Endothelial cell of umbilical vein (primary cell): ENCODE data around the gene SEC22B. TPM values are rescaled to one million over a fixed set of nuclear protein-coding genes. Genes with fewer than 3 reads are reported as not detected.
"Not testable (repeated sequence)": the region's sequence is repeated elsewhere in the genome, so short reads cannot be mapped to it uniquely, and the experiment has no call there.

Experiments
- BruUV-seq: library from RNA; stranded (reverse); fragments of 400-500 nt; replicated peaks from 2 replicates; lab custom pipeline; 2021; lab: Mats Ljungman, UMichigan
- CTCF ChIA-PET: fragments of 300-600, 350-600 bp; sonication (Branson Sonifier 250); formaldehyde crosslinking; loops from one replicate; lab custom pipeline; 2021; ENCODE audit warnings: antibody characterized with exemption, inconsistent platforms; lab: Charles Lee
- POLR2A ChIA-PET: fragments of 300-600, 350-600 bp; sonication (Branson Sonifier 250); formaldehyde crosslinking; loops from one replicate; lab custom pipeline; 2021; ENCODE audit warnings: antibody characterized with exemption, inconsistent platforms; lab: Charles Lee
- DNase-seq: peaks from one replicate; pipeline ENCODE4 v3.0.0-alpha.2; 2011; ENCODE audit warnings: low read depth, low spot score
- FAIRE-seq: peaks from 2 replicates; lab custom pipeline; 2011; peaks lifted over from hg19 to GRCh38; lab: Jason Lieb, UNC
- H2AFZ ChIP-seq: 2 replicates; pipeline ENCODE4 v1.6.0; 2012; ENCODE audit warnings: low read depth, low read length, control low read depth, inconsistent platforms
- H3K27ac ChIP-seq: 2 replicates; pipeline ENCODE4 v1.5.1; 2011; ENCODE audit warnings: low read depth, mild to moderate bottlenecking, control low read depth, low read length, moderate library complexity; ENCODE audit not compliant: insufficient read depth
- H3K27me3 ChIP-seq, 2 experiments: 2 replicates each; pipeline versions ENCODE4 v1.6.0 to v1.6.1; 2011; ENCODE audit warnings: low read length in 2 of 2, mixed read lengths in 1 of 2; ENCODE audit not compliant: control insufficient read depth in 2 of 2, insufficient read depth in 2 of 2
- H3K36me3 ChIP-seq, 2 experiments: 2 replicates in 1 of 2; 3 replicates in 1 of 2; pipeline ENCODE4 v1.5.1; 2011; ENCODE audit warnings: low read length in 2 of 2, mild to moderate bottlenecking in 1 of 2, moderate library complexity in 1 of 2; ENCODE audit not compliant: control insufficient read depth in 2 of 2, insufficient read depth in 2 of 2; ENCODE audit errors: extremely low read depth in 1 of 2
- H3K4me1 ChIP-seq: 3 replicates; pipeline ENCODE4 v1.5.1; 2011; ENCODE audit warnings: mild to moderate bottlenecking, low read length; ENCODE audit not compliant: control insufficient read depth, insufficient read depth; ENCODE audit errors: extremely low read depth
- H3K4me2 ChIP-seq: 2 replicates; pipeline ENCODE4 v1.6.1; 2011; ENCODE audit warnings: low read length, control low read depth, mixed read lengths; ENCODE audit not compliant: insufficient read depth
- H3K4me3 ChIP-seq, 3 experiments: fragments of 200-600 bp in 1 of 3; sonication (generic), shearing (Covaris generic) in 1 of 3; replicated peaks in 1 of 3; 2 replicates each; pipeline ENCODE4 v1.5.1; 2011 to 2016; ENCODE audit warnings: control low read depth in 3 of 3, low read length in 3 of 3, mild to moderate bottlenecking in 2 of 3, inconsistent platforms in 1 of 3, low read depth in 1 of 3, moderate library complexity in 1 of 3; ENCODE audit not compliant: insufficient read depth in 1 of 3
- H3K79me2 ChIP-seq: 2 replicates; pipeline ENCODE4 v1.6.0; 2012; ENCODE audit warnings: low read length, inconsistent platforms; ENCODE audit not compliant: control insufficient read depth, insufficient read depth
- H3K9ac ChIP-seq: replicated peaks from 2 replicates; pipeline ENCODE3; 2011; ENCODE audit warnings: low read length, control low read depth; ENCODE audit not compliant: insufficient read depth; ENCODE audit errors: extremely low read depth
- H3K9me1 ChIP-seq: replicated peaks from 3 replicates; pipeline ENCODE4 v1.6.0; 2011; ENCODE audit warnings: mild to moderate bottlenecking, low read length; ENCODE audit not compliant: control insufficient read depth, insufficient read depth; ENCODE audit errors: extremely low read depth
- H3K9me3 ChIP-seq: replicated peaks from 2 replicates; pipeline ENCODE4 v1.5.1; 2012; ENCODE audit warnings: low read length, inconsistent platforms; ENCODE audit not compliant: control insufficient read depth, insufficient read depth
- H4K20me1 ChIP-seq: replicated peaks from 2 replicates; pipeline ENCODE3; 2011; ENCODE audit warnings: mild to moderate bottlenecking, low read length; ENCODE audit not compliant: control insufficient read depth, insufficient read depth; ENCODE audit errors: extremely low read depth
- dilution Hi-C: fragments of 300-500 bp; cut with MboI; formaldehyde crosslinking; loops from one replicate; pipeline ENCODE4 v1.15.0; 2019; ENCODE audit warnings: low sequenced_read_pairs; ENCODE audit not compliant: extremely low pct_ligation_motif_present
- intact Hi-C: fragments of 100-400 bp; cut with micrococcal nuclease; formaldehyde crosslinking; loops from one replicate; pipeline ENCODE4 v1.10.0; 2022
- polyA plus RNA-seq, 4 experiments: library from polyadenylated mRNA; depleted of rRNA in 3 of 4; stranded (reverse) in 3 of 4; unstranded in 1 of 4; fragments of >200 nt; gene quantifications; 2 replicates each; pipeline versions ENCODE4 v1.2.1 to v1.2.3, GENCODE V29; 2011 to 2012; ENCODE audit warnings: missing spikeins in 1 of 4
- total RNA-seq: library from RNA; stranded (reverse); gene quantifications from 2 replicates; pipeline ENCODE4 v1.2.3, GENCODE V29; 2021

Gene SEC22B
- total and polyA plus RNA-seq, 2 donors (not counting 3 experiments of a cell fraction or from before 2014, with no cell fraction given) = 14.2 to 27.3 TPM

GRCh38 chr1:120111771-120112170 is 64.5 kb downstream of the SEC22B start:
- H3K9me3 ChIP-seq, H2AFZ ChIP-seq, H3K4me3 ChIP-seq, H3K36me3 ChIP-seq, H3K4me1 ChIP-seq, H3K27me3 ChIP-seq, H4K20me1 ChIP-seq, BruUV-seq, CTCF ChIA-PET, FAIRE-seq, H3K79me2 ChIP-seq, intact Hi-C loops, dilution Hi-C loops, H3K9ac ChIP-seq, H3K9me1 ChIP-seq, DNase-seq, H3K27ac ChIP-seq, POLR2A ChIA-PET, H3K4me2 ChIP-seq: not testable (repeated sequence)

GRCh38 chr1:120111008-120111407 is 65.3 kb downstream of the SEC22B start:
- H3K4me3 ChIP-seq, H3K4me2 ChIP-seq, H3K4me1 ChIP-seq, CTCF ChIA-PET, H3K36me3 ChIP-seq, H4K20me1 ChIP-seq, FAIRE-seq, H3K9me3 ChIP-seq, intact Hi-C loops, dilution Hi-C loops, H2AFZ ChIP-seq, H3K9ac ChIP-seq, DNase-seq, H3K9me1 ChIP-seq, BruUV-seq, H3K27ac ChIP-seq, H3K27me3 ChIP-seq, POLR2A ChIA-PET, H3K79me2 ChIP-seq: not testable (repeated sequence)

- DNase-seq, dilution Hi-C loops: not testable (repeated sequence)
These were observed 66.7 kb downstream of the SEC22B start for GRCh38 chr1:120109656-120110055.

GRCh38 chr1:120109180-120109579 is 67.1 kb downstream of the SEC22B start:
- CTCF ChIA-PET, H3K36me3 ChIP-seq, H3K4me3 ChIP-seq, DNase-seq, intact Hi-C loops, H4K20me1 ChIP-seq, FAIRE-seq, POLR2A ChIA-PET, H2AFZ ChIP-seq, H3K9me1 ChIP-seq, H3K27ac ChIP-seq, H3K79me2 ChIP-seq, dilution Hi-C loops, H3K9me3 ChIP-seq, BruUV-seq, H3K4me1 ChIP-seq, H3K27me3 ChIP-seq, H3K4me2 ChIP-seq, H3K9ac ChIP-seq: not testable (repeated sequence)

More at GRCh38 chr1:120109656-120110055, 66.7 kb downstream of the SEC22B start:
- H3K9me1 ChIP-seq, H3K9me3 ChIP-seq, POLR2A ChIA-PET, H3K4me3 ChIP-seq, H3K9ac ChIP-seq, FAIRE-seq, BruUV-seq, CTCF ChIA-PET, H3K4me2 ChIP-seq, H3K27ac ChIP-seq, H3K4me1 ChIP-seq, H3K27me3 ChIP-seq, H3K79me2 ChIP-seq, H4K20me1 ChIP-seq, intact Hi-C loops, H3K36me3 ChIP-seq, H2AFZ ChIP-seq: not testable (repeated sequence)
